DOHH2 (cell line): Measurements from ENCODE around the gene NELFA.

Source experiments
- H3F3A ChIP-seq: fragments of 200-600 bp; sonication (generic), shearing (Covaris generic); 2 replicates; pipeline ENCODE4 v1.6.0; 2016; ENCODE audit warnings: antibody characterized with exemption, mild to moderate bottlenecking; ENCODE audit not compliant: control insufficient read depth, insufficient read depth
- H3K27ac ChIP-seq: fragments of 200-600 bp; sonication (generic); 2 replicates; pipeline ENCODE4 v1.5.1; 2014; ENCODE audit warnings: low read depth, mild to moderate bottlenecking, low read length, moderate library complexity
- H3K27me3 ChIP-seq: fragments of 200-600 bp; sonication (generic); 2 replicates; pipeline ENCODE4 v1.6.1; 2014; ENCODE audit warnings: mild to moderate bottlenecking, low read length, mixed read lengths; ENCODE audit not compliant: control insufficient read depth
- H3K36me3 ChIP-seq: fragments of 200-600 bp; sonication (generic); 2 replicates; pipeline ENCODE4 v1.6.1; 2014; ENCODE audit warnings: mild to moderate bottlenecking, low read length, moderate library complexity, mixed read lengths; ENCODE audit not compliant: control insufficient read depth
- H3K4me1 ChIP-seq: fragments of 200-600 bp; sonication (generic); 2 replicates; pipeline ENCODE4 v1.6.1; 2014; ENCODE audit warnings: mild to moderate bottlenecking, low read length, mixed read lengths; ENCODE audit not compliant: control insufficient read depth
- H3K4me2 ChIP-seq: fragments of 200-600 bp; sonication (generic); 2 replicates; pipeline ENCODE4 v1.6.0; 2014; ENCODE audit warnings: mild to moderate bottlenecking, low read length, moderate library complexity
- H3K4me3 ChIP-seq: fragments of 200-600 bp; sonication (generic); 2 replicates; pipeline ENCODE4 v1.5.1; 2014; ENCODE audit warnings: mild to moderate bottlenecking, low read length, mixed read lengths
- H3K79me2 ChIP-seq: fragments of 200-600 bp; sonication (generic); 2 replicates; pipeline ENCODE4 v1.6.1; 2014; ENCODE audit warnings: mild to moderate bottlenecking, low read length, mixed read lengths; ENCODE audit not compliant: control insufficient read depth
- H3K9me2 ChIP-seq: fragments of 200-600 bp; sonication (generic); replicated peaks from 2 replicates; pipeline ENCODE4 v1.6.1; 2014; ENCODE audit warnings: mild to moderate bottlenecking, low read length, mixed read lengths; ENCODE audit not compliant: control insufficient read depth
- H3K9me3 ChIP-seq: fragments of 200-600 bp; sonication (generic); 2 replicates; pipeline ENCODE4 v1.6.1; 2014; ENCODE audit warnings: antibody characterized with exemption, low read length, mixed read lengths; ENCODE audit not compliant: control insufficient read depth, insufficient read depth
- H4K20me1 ChIP-seq: fragments of 200-600 bp; sonication (generic); 2 replicates; pipeline ENCODE4 v1.6.0; 2014; ENCODE audit warnings: low read depth, mild to moderate bottlenecking, antibody characterized with exemption, low read length, moderate library complexity; ENCODE audit not compliant: control insufficient read depth, insufficient read depth
- EZH2phosphoT487 ChIP-seq: fragments of 200-600 bp; sonication (generic); IDR thresholded peaks from 2 replicates; pipeline ENCODE4 v1.6.1; 2017; ENCODE audit warnings: borderline replicate concordance, mild to moderate bottlenecking, antibody characterized with exemption, low read length, moderate library complexity, mixed read lengths
- TF ChIP-seq, protein P1 (sequence below): fragments of 200-600 bp; sonication (generic); IDR thresholded peaks from one replicate; pipeline ENCODE4 v1.5.1; 2014; ENCODE audit warnings: antibody characterized with exemption, mild to moderate bottlenecking, low read depth, low read length; ENCODE audit not compliant: poor library complexity, severe bottlenecking

NELFA gene

DNA sequence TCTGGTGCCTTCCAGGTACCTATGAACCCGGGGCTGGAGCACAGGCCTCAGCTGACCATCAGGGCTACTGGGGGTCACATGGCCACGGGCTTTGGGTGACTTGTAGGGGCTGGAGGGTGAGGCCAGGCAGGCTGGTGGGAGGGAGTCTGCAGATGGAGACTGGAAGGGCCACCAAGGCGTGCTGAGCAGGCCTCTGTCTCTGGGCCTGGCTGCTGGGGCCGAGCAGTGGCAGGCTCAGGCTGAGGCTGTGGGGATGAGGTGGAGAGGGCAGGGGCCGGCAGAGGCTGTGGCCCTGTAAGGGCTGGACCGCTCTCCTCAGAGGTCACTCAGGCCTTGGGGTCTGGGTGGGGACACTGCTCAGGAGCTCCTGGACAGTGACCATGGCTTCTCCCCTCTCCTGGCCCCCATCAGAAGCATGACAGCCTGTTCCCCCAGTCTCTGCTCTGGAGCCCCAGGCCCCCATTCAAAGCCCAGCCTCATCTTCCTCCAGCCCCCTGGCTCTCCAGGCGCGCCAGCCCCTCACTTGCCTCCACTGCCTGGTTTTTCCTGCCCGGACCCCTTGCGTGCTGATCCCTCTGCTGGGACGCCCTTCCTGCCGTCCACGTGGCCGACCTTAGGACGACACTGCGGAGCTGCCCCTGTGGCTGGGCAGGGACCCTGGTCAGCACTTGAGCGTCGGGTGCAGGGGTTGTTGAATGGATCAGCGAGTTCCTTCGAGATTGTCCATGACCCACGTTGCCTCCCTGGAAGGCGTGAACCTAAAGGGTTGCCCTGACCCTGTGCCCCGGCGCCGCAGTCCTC, 39.2 kb upstream of the NELFA start:
- no peaks in the 10 kb centered on the region for H3K9me3 ChIP-seq
- H3K9me2 ChIP-seq: no peaks in the 10 kb centered on the region
- no peaks in the 10 kb centered on the region for H3F3A ChIP-seq
- TF ChIP-seq EZH2phosphoT487: no peak
- TF ChIP-seq, protein P1, sequence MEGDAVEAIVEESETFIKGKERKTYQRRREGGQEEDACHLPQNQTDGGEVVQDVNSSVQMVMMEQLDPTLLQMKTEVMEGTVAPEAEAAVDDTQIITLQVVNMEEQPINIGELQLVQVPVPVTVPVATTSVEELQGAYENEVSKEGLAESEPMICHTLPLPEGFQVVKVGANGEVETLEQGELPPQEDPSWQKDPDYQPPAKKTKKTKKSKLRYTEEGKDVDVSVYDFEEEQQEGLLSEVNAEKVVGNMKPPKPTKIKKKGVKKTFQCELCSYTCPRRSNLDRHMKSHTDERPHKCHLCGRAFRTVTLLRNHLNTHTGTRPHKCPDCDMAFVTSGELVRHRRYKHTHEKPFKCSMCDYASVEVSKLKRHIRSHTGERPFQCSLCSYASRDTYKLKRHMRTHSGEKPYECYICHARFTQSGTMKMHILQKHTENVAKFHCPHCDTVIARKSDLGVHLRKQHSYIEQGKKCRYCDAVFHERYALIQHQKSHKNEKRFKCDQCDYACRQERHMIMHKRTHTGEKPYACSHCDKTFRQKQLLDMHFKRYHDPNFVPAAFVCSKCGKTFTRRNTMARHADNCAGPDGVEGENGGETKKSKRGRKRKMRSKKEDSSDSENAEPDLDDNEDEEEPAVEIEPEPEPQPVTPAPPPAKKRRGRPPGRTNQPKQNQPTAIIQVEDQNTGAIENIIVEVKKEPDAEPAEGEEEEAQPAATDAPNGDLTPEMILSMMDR: no peak
- peaks cover 2% of the 10 kb centered on the region for H4K20me1 ChIP-seq
- no peak overlapping the region for H3K4me2 ChIP-seq
- peaks cover under 1% of the 10 kb centered on the region for H3K4me1 ChIP-seq
- no peaks in the 10 kb centered on the region; the same call in 1 of the 2 replicates for H3K79me2 ChIP-seq
- no peak overlapping the region for H3K4me3 ChIP-seq
- no peaks in the 10 kb centered on the region for H3K36me3 ChIP-seq
- H3K27ac ChIP-seq: no peak overlapping the region
- 0 out of 2 replicates have a peak, but pooled peaks cover 10% of the 10 kb centered on the region for H3K27me3 ChIP-seq

DNA sequence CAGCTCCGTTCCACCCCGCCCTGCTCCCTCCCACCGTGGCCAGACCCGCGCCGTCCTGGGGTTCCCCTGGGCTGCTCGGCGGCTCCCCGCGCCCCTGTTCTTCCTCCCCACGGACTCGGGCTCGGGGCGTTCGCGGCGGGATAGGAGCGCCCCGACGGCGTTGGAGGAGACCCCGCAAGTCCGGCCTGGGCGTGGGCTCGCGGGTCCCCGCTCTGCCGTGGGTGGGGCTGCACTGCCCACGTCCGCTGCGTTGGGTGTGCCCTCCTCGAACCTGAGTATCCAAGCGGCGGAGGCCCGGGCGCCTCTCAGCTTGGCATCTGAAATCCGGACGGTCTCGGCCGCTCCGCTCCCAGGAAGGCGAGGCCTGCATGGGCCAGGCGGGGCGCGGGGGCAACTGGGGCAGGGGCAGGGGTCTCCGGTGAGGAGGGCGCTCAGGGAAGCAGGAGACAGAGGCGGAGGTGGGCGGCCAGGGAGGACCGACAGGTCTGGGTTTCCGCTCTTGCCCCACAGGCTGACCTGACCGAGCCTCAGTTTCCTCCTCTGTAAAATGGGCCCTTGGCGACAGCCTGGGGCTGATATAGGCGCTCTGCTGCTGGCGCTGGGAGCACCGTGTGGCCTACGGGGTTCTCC, 38.4 kb upstream of the NELFA start:
- no peak for TF ChIP-seq EZH2phosphoT487
- TF ChIP-seq, protein P1: no peak
- no peak overlapping the region for H3K4me3 ChIP-seq

DNA sequence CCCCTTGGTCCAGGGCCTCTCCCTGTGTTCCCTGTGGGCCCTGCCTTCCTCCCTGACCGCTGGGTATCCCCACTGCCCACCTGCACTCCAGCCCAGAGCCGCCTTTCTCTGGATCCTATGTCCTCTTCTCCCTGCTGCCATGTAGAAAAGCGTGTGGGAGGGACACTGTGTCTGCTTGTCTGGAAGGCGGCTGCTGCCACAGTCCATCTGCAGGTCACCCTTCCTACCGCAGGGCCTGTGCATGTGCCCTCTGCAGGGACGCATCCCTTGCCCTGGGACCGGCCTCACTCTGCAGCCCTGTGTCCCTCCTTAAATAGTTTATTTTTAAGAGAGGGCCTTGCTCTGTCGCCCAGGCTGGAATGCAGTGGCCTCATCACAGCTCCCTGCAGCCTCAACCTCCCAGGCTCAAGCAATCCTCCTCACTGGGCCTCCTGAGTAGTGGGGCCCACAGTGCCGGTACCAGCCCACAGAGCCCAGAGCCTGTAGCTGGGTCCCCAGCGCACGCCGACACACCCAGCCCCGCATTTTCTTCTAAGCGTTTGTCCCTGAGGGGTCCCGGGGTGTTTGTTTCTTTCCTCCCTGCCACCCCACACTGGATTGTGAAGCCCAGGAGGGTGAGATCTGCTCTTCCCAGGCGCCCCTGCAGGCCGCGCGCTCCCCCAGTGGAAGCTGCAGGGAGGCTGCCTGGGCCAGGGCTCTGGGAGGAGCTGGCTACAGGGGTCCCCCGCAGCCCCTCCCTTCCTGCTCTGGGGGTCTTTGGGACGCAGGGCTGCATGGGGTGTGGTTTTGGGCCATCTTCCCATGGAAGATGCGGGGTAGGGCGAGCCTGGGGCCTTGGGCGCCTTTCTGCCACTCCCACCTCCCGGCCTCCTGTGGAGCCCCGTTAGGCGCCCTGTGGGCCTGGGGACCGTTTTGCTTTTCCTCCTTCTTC, 37.5 kb upstream of the NELFA start:
- Histone ChIP-seq H3K4me2 (no peak overlapping the region), H4K20me1 (peaks cover 6% of the 10 kb centered on the region), H3K4me3 (no peak overlapping the region), H3F3A (no peaks in the 10 kb centered on the region), H3K27me3 (peaks cover 7% of the 10 kb centered on the region), H3K9me3 (no peaks in the 10 kb centered on the region), H3K4me1 (peaks cover 11% of the 10 kb centered on the region), H3K79me2 (no peaks in the 10 kb centered on the region; the same call in 1 of the 2 replicates), H3K27ac (no peak overlapping the region), H3K36me3 (no peaks in the 10 kb centered on the region), H3K9me2 (no peaks in the 10 kb centered on the region)
- TF ChIP-seq EZH2phosphoT487: no peak
- TF ChIP-seq, protein P1: no peak

More for the DNA sequence above, 38.4 kb upstream of the NELFA start:
- 0 out of 2 replicates have a peak, but pooled peaks cover 7% of the 10 kb centered on the region for H3K27me3 ChIP-seq
- H3K79me2 ChIP-seq: no peaks in the 10 kb centered on the region; the same call in 1 of the 2 replicates
- H3K9me2 ChIP-seq: no peaks in the 10 kb centered on the region
- no peak overlapping the region for H3K27ac ChIP-seq
- no peak overlapping the region for H3K4me2 ChIP-seq
- H4K20me1 ChIP-seq: peaks cover 6% of the 10 kb centered on the region
- H3K4me1 ChIP-seq: peaks cover 7% of the 10 kb centered on the region
- H3F3A ChIP-seq: no peaks in the 10 kb centered on the region
- H3K9me3 ChIP-seq: no peaks in the 10 kb centered on the region
- no peaks in the 10 kb centered on the region for H3K36me3 ChIP-seq
